Activated T-cell treated with anti-CD3 and anti-CD28 coated beads for 4 hours (primary cell): ENCODE measurements around the gene PDE9A.

Experiments
- DNase-seq: peaks from one replicate; pipeline ENCODE4 v3.0.0-alpha.2; 2020

The PDE9A gene

DNA sequence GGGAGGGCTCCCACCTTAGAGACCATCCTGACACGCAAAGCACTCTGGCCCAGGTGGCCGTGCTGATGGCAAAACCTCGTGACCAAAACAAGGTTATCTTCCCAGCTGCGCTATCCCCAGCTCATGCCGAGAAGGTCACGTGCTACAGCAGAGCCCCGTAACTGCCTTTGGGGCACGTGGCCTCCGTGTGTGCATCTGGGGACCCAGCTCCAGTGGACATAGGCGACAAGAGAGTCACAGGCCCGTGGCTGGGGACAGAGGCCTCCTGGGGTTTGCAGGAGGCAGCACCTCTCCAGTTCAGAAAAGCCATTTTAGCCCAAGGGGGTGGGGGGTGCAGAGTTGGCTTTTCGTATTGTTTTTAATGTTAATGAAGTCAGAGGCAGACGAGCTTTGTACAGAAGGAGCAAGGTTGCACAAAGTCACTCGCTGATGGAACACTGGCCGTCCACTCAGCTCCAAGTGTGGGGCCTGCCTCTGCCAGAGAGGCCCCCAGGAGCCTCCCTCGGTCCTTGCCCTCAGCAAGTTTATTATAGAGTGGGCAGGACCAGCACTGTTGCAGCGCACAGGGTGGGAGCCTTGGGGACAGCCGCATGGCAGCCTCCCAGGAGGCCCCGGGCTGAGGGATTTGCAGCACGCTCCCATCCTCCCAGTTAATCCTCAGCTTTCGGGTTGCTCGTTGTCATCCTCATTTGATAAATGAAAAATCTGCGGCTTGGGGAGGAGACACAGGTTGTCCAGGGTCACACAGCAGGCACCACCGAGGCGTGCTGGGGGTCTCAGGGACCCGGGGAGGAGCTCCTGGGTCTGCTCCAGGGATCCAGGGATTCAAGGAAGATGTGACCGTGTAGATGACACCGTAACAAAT lies 8.0 kb upstream of the PDE9A start:
- DNase-seq = no peak

DNA sequence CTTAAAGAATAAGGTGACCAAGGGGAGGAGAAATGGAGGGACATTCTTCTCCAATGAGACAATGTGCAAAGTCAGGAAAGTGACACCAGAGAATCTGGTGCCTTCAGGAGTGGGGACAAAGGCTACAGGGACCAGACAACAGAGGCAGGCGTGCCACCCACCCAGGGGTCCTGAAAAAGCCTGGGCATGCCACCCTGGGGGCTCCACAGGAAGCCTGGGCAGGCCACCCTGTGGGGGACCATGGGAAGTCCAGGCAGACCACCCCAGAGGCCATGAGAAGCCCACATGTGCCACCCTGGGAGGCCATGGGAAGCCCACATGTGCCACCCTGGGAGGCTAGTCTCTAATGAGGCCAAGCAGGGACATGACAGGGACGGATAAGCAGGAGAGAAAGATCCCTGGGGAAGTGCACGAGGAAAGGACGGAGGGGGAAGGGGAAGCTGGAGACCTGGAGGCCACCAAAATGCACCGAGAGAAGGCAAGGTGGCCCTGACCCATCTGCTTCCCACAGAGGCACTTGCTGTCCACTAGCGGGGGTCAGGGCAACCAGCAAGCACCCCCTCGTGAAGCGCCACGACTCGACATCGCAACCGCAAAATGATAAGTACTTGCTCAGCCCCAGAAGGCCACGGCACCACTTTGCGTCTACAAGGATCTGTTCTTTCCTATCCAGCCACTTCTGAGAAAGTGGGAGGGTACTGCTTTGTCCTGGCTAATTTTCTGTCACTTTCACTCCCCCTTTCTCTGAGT lies 7.2 kb upstream of the PDE9A start:
- no peak for DNase-seq

DNA sequence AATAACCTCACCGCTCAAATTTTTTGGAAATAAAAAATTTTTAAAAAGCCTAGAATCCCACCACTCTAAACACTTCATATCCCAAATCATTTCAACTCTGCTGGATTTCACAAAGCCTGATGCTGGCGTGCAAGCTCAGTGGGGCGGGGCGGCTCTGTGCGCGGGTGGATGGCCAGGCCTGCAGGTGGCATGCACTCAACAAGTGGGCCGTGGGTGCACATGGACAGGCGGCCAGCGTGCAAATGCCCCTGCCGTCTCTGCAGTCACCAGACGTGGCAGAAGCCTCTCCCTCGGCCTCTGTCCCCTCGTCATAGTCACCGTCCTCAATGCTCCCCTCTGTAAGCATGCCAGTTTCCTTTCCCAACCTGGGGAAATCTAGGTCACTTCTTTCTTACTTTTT lies 6.6 kb upstream of the PDE9A start:
- DNase-seq = no peak

DNA sequence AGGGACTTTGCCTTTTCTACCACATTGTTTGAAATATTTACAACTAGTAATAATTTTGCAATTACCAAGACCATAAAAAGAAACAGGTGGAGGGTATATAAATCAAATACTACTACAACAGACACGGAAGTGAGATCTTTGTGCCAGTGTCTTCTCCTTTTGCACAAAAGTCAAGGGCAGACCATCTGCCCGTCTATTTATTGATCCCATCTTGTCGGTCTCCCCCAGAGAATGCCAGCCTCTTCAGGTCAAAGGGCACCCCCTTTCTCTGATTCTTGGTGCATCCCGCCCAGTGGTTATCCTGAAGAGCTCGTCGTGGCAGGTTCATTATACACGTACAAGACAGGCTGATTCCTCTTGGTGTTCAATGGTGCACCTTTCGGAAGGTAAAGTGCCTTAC lies 4.8 kb upstream of the PDE9A start:
- DNase-seq = no peak

DNA sequence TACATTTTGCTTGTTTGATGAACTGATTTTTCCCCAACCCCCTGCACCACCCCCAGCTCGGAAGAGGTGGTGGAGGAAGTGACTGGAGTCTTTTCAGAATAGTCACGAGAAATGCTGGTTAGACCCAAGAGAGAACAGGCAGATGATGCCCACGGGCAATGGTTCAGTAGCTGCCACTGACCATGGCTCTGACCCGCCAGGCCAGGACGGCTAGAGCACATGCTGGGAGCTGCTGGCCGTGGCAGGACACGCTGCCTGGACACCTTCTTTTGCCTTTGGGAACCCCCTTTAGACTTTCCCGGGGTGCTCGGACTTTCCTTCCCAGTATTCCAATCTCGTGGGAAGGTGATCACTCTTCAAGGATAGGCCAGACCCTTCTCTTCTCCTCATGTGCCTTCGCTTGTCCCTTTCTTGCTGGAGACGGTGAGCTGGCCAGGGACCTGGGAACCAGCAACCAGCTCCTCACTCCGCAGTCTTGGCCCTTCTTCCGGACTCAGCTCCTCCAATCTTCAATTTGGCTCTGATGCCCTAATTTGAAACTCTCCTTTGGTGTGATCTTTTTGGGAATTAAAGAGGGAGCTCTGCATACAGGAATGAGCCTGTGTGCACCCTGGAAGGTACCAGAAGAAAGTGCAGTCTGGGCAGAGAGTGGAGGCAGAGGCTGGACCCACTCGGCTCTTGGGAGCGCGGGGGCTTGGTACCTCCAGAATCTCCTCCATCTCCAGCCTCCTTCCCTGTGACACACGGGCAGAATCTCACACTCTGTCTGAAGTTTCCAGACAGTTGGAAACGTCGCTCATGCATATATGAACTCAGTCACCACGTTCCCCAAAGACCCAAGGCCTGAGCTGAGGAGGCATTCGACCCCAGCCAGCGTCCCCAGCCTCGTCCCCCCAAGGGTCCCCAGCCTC lies 4.0 kb upstream of the PDE9A start:
- DNase-seq = no peak

DNA sequence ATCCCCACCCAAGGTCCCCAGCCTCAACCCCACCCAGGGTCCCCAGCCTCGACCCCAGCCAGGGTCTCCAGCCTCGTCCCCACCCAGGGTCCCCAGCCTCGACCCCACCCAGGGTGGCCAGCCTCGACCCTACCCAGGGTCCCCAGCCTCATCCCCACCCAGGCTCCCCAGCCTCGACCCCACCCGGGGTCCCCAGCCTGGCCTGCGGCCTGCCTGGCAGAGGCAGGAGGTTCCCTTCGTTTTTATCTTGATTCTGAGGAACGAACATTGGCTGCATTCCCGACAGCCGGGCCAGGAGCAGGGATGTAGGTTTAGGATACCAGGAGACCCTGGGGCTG lies 3.4 kb upstream of the PDE9A start:
- DNase-seq = no peak

DNA sequence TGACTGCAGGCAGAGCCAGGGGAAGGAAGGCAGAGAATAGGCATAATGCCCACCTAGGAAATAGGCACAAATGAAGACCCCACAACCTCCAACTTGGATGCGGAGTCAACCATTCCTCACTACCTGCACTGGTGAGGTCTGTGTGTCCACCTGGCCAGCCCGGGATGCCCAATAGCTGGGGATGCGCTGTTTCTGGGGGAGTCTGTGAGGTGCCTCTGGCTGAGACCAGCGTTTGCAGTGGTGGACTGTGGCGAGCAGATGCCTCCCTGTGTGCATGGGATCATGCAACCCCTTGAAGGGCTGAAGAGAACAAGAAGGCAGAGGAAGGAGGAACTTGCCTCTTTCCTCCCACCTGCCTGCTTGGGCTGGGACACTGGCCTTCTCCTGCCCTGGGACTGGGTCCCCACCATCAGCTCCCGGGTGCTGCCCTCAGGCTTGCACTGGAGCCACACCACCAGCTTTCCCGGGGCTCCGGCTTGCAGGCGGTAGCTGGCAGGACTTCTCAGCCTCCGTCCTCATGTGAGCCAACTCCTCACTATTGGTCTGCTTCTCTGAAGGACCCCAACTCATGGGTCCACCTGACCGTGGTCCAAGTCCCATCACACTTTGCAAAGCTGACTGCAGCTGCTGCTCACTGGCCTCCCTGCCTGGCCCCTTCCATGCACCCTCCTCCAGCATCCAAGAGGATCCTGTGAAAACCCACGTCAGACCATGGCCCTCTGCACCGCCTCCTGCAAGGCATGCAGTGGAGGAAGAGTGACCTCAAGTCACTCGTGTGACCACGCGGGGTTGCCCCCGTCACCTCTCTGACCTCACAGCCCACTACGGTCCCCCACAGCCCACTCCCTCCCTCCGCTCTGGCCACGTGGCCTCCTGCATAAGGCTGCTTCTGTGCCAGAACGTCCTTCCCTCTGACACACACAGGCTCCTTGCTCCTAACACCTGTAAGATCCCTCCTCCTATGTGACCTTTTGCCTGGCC lies 2.7 kb upstream of the PDE9A start:
- no peak for DNase-seq

DNA sequence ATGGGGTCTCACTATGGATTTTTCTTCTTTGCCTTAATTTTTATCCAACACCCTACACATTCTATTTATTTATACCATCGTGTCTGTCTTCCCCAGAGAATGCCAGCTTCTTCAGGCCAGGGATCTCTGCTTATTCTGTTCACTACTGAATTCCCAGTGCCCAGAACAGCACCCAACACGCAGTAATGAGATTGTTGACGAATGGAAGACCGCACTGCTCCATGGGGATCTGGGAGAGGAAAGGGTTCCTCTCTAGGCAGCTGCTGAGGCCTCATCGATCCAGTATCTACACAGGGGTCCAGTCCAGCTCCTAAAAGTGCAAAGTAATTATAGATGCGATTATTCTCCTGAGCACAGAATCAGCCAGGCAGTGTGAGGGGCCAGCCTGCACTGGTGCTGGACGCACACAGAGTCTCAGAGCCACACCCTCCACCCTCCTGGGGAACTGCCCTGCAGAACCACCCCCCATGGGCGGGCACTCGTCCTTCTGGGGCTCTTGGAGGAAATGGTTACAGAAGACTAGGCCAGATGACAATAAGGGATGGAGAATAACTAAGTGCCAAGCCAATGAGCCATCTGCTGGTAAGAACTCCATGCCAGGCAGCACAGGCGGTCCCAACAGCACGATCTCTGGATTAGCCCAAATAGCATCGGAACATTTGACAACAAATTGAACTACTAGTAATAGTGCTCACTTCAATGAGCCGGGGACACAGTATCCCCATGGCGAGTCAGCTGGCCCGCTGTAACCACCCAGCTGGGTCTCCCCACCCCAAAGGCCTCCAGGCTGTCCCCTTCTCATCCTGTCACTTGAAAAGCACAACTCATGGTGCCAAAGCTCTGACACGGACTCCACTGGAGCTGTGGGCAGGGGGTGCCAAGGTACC lies 1.7 kb upstream of the PDE9A start:
- DNase-seq = no peak

DNA sequence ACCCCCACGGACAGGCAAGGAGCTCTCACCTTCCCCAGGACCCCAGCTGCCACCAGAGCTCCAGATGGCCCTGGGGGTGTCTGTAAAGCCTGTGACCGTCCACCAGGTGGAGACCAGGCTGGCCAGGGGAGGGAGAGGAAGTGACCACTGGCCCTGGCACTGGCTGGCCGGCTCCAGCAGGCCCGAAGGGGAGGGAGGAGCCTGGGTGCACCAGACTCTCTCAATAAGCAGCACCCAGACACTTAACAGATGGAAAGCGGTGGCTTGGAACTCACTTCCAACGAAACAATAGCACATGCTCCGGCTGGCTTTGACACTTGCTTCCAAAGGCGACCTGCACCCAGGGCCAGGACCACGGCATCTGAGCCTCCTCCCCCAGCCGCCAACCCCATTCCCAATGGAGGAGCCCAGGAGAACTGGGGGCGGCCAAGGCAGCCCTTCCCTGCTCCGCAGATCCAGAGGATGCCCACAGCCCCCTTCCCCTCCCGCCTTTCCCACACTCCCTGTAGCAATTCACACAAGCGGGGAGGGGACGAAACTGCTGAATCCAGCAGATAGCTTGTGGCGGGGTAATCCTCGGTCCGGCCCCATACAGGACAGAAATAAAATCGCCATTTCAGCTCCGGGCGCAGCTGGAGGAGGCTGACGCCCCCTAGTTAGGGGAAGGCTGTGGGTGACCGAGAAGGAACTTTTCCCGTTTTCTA lies 742 bp upstream of the PDE9A start:
- no peak for DNase-seq

DNA sequence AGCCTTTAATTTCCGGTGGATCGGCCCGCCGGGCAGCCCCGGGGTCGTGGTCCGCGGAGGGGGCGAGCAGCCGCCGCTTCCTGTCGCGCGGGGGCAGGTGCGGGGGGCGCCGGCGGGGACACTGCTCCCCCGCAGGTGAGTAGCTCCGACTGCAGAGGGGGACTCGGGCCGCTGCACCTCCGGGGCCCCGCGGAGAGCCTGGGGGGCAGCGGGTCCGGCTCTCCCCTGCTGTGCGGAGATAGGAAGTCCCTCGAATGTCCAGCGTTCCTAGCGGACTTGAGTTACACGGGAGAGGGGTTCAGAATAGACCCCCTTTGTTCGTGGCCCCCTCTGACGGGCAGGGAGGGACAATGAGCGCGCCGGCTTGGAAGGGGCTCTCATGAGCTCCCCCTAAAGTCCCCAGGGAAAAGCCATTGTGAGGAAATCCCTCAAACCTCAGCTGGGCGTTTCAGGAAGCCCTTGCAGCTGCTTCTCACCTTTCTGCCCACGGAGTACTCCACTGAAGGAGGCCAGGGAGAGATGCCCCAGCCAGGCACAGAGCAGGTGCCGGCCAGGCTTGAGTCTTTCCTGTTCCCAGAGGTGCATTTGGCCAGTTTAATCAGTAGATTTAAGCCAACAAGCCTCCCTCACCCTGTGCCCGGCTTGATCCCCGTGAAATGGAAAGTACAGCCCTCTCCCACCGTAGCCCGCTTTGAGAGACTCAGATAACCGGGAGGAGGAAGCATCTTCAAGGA lies 925 bp downstream of the PDE9A start:
- no peak for DNase-seq

DNA sequence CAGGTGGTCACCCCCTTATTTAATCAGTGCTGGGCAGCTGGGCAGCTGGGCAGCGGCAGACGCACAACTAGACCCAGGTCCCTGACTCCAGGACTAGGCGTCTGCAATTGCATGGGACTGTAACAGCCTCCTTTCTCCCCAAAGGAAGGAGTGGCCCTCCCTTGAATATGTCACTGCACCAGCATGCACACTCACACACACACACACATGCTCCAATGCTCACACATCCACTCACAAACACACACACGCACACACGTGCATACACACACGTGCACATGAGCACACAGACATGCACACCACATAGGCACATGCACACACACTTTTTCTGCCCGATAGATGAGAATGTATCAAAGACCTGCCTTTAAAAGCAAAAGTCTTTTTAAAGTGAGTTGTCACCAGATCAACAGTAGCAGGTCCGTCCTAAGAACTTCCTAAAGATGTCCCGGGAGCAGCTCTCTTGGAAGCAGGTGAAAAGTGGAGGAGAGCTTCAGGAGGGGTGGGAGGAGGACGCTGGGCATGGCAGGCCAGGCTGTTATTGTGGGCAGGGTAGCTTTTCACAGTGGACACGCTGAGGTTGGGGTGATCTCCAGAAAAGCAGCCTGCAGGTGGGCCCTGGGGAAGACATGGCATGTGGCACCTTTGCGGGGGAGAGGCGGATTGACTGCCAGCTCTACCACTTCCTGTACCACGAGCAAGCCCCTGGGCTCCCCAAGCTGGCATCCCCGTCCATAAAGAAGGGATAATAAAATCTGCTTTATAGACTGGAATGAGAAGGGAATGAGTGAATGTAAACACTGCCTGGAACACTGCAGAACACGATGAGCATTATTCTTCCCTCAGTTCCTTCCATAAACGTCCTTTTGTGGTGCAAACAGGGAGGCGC lies 1.7 kb downstream of the PDE9A start:
- DNase-seq = no peak

DNA sequence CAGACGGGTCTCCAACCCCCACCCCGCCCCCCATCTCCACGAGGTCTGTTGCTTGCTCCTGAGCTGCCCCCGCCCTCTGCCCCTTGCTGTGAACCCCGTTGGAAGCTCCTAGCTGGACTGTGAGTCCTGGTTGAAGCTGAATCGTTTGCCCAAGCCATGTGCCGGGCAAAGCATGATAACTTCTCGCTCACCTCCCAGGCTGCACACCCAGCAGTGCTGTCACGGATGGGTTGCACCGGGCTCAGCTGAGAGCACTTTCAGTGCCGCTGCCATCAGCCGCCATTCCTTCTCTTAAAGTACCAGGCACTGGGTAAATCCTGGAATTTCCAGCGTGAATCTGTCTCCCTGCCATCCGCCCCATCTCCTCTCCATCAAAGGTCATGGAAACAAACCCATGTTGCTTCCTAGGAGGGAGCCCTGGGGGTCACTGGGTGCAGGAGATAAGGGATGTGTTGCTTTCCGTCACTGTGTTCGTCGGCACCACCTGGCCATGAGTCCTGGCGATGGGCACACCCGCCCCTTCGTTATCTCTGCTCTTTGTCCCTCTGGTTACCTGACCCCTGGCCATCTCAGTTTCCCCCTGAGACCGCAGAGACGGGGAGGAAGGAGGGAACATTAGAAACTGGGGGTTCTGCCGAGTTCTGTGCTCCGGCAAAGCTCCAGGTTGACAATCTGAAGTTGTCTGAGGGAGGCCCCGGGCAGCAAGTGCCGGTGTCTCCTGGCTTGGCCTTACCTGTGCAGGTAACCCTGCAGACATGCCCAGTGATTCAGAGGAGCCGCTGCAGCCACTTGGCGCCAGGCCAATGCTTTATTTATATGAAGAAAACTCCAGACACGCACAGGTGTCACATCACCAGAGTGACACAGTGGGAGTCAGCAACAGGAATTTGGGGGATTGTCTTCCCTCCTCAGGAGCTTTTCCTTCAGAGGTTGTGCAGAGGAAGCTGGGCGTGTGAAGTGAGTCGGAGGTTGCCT lies 2.7 kb downstream of the PDE9A start:
- DNase-seq = no peak

DNA sequence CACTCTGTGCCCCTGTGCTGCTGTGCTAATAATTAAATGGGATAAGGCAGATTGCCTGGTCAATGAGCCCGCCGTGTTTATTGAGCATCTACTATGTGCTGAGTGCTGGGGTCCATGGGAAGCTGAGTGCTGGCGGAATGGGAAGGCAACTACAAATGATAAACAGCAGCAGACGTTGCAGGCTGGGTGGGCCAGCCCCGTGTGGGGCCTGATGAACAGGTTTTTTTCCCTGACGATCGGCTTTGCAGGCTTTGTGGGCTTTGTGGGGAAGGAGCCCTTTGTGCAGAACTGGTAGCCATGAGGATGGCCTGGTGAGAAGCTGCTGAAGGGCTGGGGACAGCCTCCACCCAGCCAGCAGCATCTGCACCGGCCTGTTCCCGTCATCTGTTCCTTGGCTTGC lies 3.5 kb downstream of the PDE9A start:
- no peak for DNase-seq

DNA sequence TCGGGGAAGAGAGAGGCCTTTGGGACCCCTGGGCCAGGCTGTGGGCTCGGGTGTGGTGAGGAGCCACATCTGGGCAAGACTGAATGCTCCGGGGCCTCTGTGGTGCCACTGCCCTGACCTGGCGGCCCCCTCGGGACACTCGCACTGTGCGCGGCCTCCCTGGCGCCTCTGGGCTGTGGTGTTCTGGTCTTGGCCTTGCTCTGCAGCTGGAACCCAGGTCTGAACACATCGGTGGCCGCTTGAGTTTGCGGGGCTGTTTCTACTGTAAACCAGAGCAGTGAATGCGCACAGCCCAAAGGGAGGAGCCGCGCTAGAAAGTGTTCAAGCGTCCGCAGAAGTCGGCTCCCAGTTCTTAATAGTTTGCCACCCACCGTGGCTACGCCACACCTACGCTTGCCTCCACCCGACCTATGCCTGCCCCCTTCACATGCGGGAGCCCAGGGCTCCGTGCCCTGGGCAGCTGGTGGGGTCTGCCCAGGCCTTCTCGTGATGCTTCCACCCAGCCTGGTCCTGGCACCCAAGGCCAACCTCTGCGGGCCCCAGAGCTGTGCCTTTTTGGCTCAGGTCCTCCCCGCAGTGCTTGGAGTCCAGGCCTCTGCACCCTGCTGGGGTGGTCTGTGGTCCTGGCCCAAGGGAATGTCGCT lies 4.4 kb downstream of the PDE9A start:
- no peak for DNase-seq

DNA sequence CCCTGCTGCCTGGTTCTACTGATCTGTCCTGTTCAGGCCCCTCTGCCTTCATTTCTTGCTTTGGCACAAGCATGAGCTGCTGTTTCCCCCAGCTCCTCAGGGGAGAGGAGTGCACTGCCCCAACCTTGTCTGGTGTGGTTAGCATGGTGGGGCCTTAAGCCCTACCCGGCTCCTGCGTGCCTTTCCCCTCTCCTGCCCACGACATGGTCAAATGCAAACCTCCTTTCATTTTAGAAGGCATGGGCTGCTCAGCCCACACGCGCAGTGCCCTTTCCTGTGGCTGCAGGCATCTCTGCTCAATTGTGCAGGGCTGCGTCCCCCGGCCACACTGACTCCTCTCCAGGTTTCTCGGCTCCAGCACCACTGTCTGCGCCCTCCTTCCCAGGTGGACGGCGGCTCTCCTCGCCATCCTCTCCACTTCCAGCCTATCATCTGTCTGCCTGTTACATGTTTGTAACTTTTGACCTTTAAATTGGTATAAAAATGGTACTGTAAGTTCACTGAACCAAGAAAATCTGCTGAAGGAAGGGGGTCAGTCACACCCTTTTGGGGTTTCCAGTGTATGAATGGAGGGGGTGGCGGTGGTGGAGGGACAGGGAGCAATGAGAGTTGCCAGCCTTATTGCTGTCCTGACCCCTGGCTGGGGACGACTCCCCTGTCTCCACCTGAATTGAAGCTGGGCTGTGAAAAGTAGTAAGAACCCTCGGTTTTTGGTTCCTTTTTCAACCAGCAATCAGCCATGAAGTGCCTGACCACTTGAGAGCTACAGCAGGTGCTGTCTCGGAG lies 5.1 kb downstream of the PDE9A start:
- no peak for DNase-seq
